ENCODE measurements around the gene AMOTL2.

AMOTL2 gene

DNA sequence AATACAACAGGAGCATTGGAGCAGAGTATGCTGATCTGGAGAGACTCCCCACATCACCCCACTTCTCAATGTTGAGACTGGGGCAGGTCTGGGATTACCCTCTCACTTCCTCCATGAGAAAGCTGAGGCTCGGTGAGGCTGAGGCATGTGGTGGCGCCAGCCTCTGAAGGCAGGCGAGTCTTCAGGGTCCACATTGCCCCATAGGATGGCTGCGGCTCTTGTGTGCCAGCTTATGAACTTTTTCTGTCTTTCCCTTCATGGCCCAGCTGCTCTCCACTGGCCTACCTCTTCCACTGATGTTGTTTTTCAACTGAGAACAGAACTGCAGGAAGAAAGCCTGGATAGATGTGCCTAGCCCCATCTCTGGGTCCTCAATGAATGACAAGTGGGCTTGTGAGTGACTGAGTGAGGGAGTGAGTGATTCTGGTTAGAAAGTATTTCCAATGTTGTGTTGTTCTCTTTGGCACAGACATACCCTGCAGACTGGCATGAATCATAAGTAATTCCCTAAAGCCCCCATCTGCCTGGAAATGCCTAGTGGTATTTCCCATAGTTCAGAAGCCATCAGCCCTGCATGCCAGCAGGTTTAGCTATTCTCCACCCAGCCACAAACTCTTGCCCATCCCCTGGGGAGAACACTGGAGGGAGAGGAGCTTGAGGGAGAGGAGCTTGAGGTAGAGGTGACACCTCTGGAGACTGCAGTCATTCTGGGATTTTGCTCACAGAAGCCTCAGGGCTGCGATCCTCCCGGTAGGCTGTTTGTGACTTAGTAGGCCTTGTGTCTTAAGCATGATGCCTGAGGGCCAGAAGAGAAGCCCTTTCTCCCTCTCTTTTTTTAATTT is 56.9 kb downstream of the AMOTL2 start:
- in situ Hi-C loops (cut with MboI; ENCODE audit: low sequenced_read_pairs), result no loop called here

- in situ Hi-C loops (cut with MboI; ENCODE audit: low sequenced_read_pairs), result no loop called here
Observed at GRCh38 chr3:134315286-134316106, 58.8 kb downstream of the AMOTL2 start.

- in situ Hi-C loops (cut with MboI; ENCODE audit: low sequenced_read_pairs), result no loop called here
Observed at GRCh38 chr3:134314588-134315285, 59.5 kb downstream of the AMOTL2 start.

DNA sequence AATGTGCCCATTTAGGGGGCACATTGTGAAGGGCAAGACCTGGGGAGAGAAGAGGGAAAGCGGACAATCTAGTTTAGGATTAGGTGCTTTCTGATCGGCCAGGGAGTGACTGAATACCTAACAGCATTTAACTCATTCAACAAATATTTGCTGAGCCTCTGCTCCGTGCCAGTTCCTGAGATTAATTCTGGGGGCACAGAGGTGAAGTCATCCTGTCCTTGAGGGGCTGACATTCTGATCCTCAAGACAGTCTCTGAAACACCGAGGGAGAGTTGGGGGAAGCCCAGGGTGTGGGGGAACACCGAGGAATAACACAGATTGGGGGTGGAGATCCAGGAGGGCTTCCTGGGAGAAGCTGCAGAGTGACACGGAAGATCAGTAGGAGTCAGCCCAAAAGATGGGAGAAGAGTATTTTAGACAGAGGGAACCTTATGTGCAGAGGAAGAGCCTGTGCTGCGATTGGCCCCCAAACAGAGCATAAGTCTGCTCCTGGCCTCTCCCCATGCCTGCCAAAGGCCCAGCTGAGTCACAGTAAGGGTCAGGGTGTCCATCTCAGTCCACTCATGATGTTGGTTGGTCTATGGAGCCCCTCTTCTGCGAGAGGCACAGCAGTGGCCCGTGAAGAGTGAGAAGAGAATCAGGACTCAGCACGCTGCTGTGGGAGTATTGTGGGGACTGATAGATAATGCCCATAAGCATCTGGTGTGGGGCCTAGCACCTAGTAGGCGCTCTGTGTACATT is 60.2 kb downstream of the AMOTL2 start:
- in situ Hi-C loops (cut with MboI; ENCODE audit: low sequenced_read_pairs), result no loop called here

- in situ Hi-C loops (cut with MboI; ENCODE audit: low sequenced_read_pairs), result no loop called here
Observed at GRCh38 chr3:134312873-134313846, 61.1 kb downstream of the AMOTL2 start.

DNA sequence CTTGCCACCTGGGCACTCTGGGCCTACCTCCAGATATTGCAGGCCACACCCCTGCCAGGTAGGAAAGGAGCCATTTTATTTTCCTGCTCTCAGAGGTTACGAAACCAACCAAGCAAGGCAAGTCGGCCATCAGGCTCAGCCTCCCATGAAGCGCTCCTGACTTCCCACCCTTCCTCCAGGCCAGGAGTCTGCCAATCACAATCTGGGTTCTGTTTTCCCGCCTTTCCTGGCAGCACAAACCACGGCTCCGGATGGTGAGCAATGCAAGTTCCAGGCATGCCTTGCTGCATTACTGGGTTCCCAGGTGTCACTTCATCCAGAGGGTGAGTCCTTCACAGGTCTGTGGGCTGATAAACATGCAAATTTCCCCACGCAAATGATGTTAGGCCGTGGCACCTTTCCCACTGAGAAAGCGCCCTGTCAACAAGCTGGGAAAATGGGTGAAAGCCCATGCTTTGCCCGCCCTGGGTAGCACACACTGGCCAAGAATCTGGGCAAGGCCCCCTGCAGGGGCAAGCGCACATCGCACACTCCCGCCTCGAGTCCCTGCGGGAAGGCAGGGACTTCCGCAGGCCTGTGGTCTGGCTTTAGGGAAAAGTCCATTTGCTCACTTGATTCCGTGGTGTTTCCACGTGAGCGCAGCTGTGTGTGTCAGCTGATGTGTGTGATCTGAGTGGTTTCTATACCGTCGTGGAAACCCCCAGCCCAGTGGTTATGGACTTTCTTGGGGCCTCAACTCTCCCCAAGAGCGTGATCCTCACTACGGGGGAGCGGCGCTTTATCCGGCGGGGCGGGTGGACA is 62.0 kb downstream of the AMOTL2 start:
- in situ Hi-C loops (cut with MboI; ENCODE audit: low sequenced_read_pairs), result no loop called here

DNA sequence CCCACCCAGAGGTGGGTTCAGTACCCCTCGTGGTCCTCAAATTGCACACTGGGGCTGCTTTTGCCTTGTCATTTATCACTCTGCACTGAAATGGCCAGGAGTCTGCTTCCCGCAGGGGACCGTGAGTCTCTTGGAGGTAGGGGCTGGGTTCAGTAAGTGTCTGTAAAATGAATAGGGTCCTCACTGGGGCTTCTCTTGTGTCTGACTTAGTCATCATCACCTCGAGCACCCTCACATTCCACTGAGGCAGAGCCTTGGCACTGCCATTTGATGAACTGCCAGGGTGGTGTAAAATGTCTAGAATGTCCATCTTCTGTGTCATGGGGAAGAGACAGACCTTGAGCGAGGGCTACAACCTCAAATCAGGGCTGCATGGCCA is 62.6 kb downstream of the AMOTL2 start:
- in situ Hi-C loops (cut with MboI; ENCODE audit: low sequenced_read_pairs), result no loop called here

DNA sequence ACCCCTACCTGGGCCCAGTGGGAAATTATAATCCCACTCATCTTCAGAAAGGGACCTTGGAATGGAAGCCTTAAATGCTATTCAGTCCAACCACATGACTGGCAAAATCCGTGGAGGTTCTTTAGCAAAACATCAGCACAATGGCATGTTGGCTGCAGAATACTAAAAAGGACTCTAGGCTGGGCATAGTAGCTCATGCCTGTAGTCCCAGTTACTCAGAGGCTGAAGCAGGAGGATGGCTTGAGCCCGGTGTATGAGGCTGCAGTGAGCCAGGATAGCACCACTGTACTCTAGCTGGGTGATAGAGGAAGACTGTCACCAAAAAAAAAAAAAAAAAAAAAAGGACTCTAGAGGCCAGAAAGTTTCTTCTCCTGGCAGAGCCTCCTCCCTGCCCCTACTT is 63.0 kb downstream of the AMOTL2 start:
- in situ Hi-C loops (cut with MboI; ENCODE audit: low sequenced_read_pairs), result no loop called here

- in situ Hi-C loops (cut with MboI; ENCODE audit: low sequenced_read_pairs), result loop anchor here (10.0 kb wide), 1 partner anchor 165 kb away; no protein-coding TSS in a partner anchor
Observed at GRCh38 chr3:134309987-134310700, 64.1 kb downstream of the AMOTL2 start.

DNA sequence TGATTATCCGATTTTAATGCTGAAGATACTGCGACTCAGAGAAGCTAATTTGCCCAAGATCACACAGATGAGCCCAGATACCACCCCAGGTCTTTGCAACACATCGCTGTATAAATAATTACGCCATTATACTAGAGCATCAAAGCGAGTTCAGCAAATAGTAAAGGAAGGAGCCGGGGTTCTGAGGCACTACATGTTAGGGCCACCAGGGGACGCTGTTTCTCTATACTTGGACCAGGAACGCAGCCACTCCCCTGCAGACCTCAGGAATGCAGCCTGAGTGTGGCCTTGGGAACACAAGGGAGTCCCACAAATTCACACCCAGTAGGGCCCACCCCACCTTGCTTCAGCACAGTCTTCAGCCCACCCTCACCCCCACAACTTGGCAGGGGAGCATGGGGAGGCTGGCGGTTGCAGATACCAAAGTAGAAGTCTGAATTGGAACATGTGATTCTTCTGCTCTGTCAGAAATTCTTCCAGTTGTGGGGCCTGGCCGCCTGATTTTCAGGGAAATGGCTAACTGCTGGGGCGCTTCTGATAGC is 65.8 kb downstream of the AMOTL2 start:
- in situ Hi-C loops (cut with MboI; ENCODE audit: low sequenced_read_pairs), result loop anchor here (10.0 kb wide), 1 partner anchor 166 kb away; no protein-coding TSS in a partner anchor

GRCh38 chr3:134307425-134307824 is 66.8 kb downstream of the AMOTL2 start:
- in situ Hi-C loops (cut with MboI; ENCODE audit: low sequenced_read_pairs), result loop anchor here (10.0 kb wide), 1 partner anchor 167 kb away; no protein-coding TSS in a partner anchor

- in situ Hi-C loops (cut with MboI; ENCODE audit: low sequenced_read_pairs), result loop anchor here (10.0 kb wide), 1 partner anchor 168 kb away; no protein-coding TSS in a partner anchor
Observed at GRCh38 chr3:134306320-134306719, 67.9 kb downstream of the AMOTL2 start.

All from HL-60/S4 treated with phorbol 12-myristate 13-acetate at 8.2 ng/mL for 4 days and 3 days (cell line).